Osteocyte (in vitro differentiated cells): ENCODE results near the gene DIAPH2. TPM values are rescaled to one million over a fixed set of nuclear protein-coding genes. Genes with fewer than 3 reads are reported as not detected.

ENCODE experiments used
- DNase-seq: peaks from one replicate; pipeline ENCODE4 v3.0.0; 2021; ENCODE audit warnings: mixed read lengths; ENCODE audit not compliant: unreplicated experiment; ENCODE audit errors: extremely low spot score
- H3K27ac Mint-ChIP-seq: one replicate; pipeline ENCODE4 v1.8.0; 2021; ENCODE audit warnings: mild to moderate bottlenecking, mixed read lengths; ENCODE audit not compliant: unreplicated experiment
- H3K27me3 Mint-ChIP-seq: one replicate; pipeline ENCODE4 v1.8.0; 2021; ENCODE audit warnings: mixed read lengths; ENCODE audit not compliant: unreplicated experiment
- H3K36me3 Mint-ChIP-seq: one replicate; pipeline ENCODE4 v1.8.0; 2021; ENCODE audit warnings: mixed read lengths; ENCODE audit not compliant: unreplicated experiment
- H3K4me1 Mint-ChIP-seq: one replicate; pipeline ENCODE4 v1.8.0; 2021; ENCODE audit warnings: mixed read lengths; ENCODE audit not compliant: unreplicated experiment
- H3K4me3 Mint-ChIP-seq: one replicate; pipeline ENCODE4 v1.8.0; 2021; ENCODE audit warnings: mild to moderate bottlenecking, moderate library complexity, mixed read lengths; ENCODE audit not compliant: unreplicated experiment
- H3K9me3 Mint-ChIP-seq: one replicate; pipeline ENCODE4 v1.8.0; 2021; ENCODE audit warnings: mixed read lengths; ENCODE audit not compliant: unreplicated experiment
- total RNA-seq: library from RNA; stranded (reverse); gene quantifications from 2 replicates; pipeline ENCODE4 v1.2.1, GENCODE V29; 2021
- TF ChIP-seq, protein P1 (sequence below): fragments of 200-600 bp; sonication (generic); IDR thresholded peaks from 2 replicates; pipeline ENCODE4 v1.5.0; 2021; ENCODE audit warnings: antibody characterized with exemption, mild to moderate bottlenecking, moderate library complexity

DIAPH2 gene
- total RNA-seq, 1 donor from 2014 or later: 9.3 TPM

- Mint-ChIP-seq H3K36me3 (no peaks in the 10 kb centered on the region), H3K4me1 (no peaks in the 10 kb centered on the region), H3K9me3 (peaks cover 13% of the 10 kb centered on the region), H3K27ac (no peak overlapping the region), H3K27me3 (no peaks in the 10 kb centered on the region), H3K4me3 (no peak overlapping the region)
- TF ChIP-seq, protein P1, sequence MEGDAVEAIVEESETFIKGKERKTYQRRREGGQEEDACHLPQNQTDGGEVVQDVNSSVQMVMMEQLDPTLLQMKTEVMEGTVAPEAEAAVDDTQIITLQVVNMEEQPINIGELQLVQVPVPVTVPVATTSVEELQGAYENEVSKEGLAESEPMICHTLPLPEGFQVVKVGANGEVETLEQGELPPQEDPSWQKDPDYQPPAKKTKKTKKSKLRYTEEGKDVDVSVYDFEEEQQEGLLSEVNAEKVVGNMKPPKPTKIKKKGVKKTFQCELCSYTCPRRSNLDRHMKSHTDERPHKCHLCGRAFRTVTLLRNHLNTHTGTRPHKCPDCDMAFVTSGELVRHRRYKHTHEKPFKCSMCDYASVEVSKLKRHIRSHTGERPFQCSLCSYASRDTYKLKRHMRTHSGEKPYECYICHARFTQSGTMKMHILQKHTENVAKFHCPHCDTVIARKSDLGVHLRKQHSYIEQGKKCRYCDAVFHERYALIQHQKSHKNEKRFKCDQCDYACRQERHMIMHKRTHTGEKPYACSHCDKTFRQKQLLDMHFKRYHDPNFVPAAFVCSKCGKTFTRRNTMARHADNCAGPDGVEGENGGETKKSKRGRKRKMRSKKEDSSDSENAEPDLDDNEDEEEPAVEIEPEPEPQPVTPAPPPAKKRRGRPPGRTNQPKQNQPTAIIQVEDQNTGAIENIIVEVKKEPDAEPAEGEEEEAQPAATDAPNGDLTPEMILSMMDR: no peak
- no peak for DNase-seq
These were observed 438.4 kb downstream of the DIAPH2 start for GRCh38 chrX:97123001-97123400.

- no peaks in the 10 kb centered on the region for H3K4me1 Mint-ChIP-seq
- DNase-seq: no peak
- no peak overlapping the region for H3K27ac Mint-ChIP-seq
- peaks cover 14% of the 10 kb centered on the region for H3K9me3 Mint-ChIP-seq
- H3K36me3 Mint-ChIP-seq: no peaks in the 10 kb centered on the region
- TF ChIP-seq, protein P1: no peak
- H3K27me3 Mint-ChIP-seq: no peaks in the 10 kb centered on the region
- no peak overlapping the region for H3K4me3 Mint-ChIP-seq
These were observed 441.4 kb downstream of the DIAPH2 start for GRCh38 chrX:97126020-97126419.

- Mint-ChIP-seq H3K9me3 (peaks cover 5% of the 10 kb centered on the region), H3K27me3 (no peaks in the 10 kb centered on the region), H3K4me1 (no peaks in the 10 kb centered on the region), H3K36me3 (no peaks in the 10 kb centered on the region), H3K27ac (no peak overlapping the region), H3K4me3 (no peak overlapping the region)
- DNase-seq: no peak
- TF ChIP-seq, protein P1: no peak
These were observed 448.2 kb downstream of the DIAPH2 start for GRCh38 chrX:97132664-97133415.

GRCh38 chrX:97145934-97146333 lies 461.3 kb downstream of the DIAPH2 start:
- no peak for DNase-seq
- no peak overlapping the region for H3K4me3 Mint-ChIP-seq
- TF ChIP-seq, protein P1: no peak
- H3K4me1 Mint-ChIP-seq: peaks cover 3% of the 10 kb centered on the region
- no peak overlapping the region for H3K27ac Mint-ChIP-seq
- H3K27me3 Mint-ChIP-seq: no peaks in the 10 kb centered on the region
- H3K9me3 Mint-ChIP-seq: no peaks in the 10 kb centered on the region
- H3K36me3 Mint-ChIP-seq: no peaks in the 10 kb centered on the region

DNA sequence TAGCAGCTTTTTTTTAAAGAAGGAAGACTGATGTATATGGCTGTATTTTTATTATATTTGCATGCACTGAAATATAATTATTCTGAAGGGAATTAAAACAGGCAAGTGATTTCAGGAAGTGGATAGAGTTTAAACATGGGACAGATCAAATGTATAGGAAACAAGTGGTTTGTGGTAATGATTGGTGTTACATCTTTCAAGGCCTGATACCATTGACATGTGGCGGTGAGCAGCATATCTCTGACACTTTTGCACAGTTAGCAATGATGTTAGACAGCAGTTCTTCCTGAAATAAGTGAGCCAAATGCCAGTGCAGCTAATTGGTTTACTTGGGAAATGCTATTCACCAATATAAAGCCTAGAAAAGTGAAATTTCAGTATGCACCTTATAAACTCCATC lies 471.2 kb downstream of the DIAPH2 start:
- H3K4me1 Mint-ChIP-seq: no peaks in the 10 kb centered on the region
- DNase-seq: no peak
- no peaks in the 10 kb centered on the region for H3K9me3 Mint-ChIP-seq
- TF ChIP-seq, protein P1: no peak
- H3K27ac Mint-ChIP-seq: no peak overlapping the region
- no peaks in the 10 kb centered on the region for H3K27me3 Mint-ChIP-seq
- no peaks in the 10 kb centered on the region for H3K36me3 Mint-ChIP-seq
- H3K4me3 Mint-ChIP-seq: no peak overlapping the region
